Measurements from ENCODE around the gene CARD11. TPM values are rescaled to one million over a fixed set of nuclear protein-coding genes. Genes with fewer than 3 reads are reported as not detected.

CARD11 gene
- total and polyA plus RNA-seq, 8 donors = 2.7 to 8.1 (median 3.9) TPM

DNA sequence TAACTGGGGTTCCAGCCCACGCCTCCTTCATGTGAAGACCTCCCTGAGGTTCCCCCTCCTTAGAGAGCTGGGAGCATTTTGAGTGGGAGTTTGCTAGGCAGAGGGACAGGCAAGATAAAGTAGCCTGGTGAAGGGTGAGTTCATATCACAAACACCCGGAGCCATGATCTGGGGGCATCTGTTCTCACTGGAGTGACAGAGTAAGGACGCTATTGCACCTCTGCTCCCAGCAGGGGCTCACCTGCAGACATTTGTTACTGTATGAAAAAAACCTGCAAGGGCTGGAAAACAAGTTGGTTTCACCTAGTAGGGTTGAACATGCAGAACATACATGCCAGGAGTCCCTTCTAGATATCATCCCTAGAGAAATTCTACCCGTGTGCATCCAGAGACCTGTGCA is 88.4 kb downstream of the CARD11 start:
- intact Hi-C loops (cut with DNase I) = no loop called here
- peaks cover 0 to 12% of the 10 kb centered on the region in 2 donors for H3K4me1 ChIP-seq
- no peaks in the 10 kb centered on the region for H3K9me3 ChIP-seq
- H3K27me3 ChIP-seq = peaks cover 0 to 24% of the 10 kb centered on the region in 2 donors
- TF ChIP-seq CTCF (IDR thresholded peaks at IDR 0.05) = no peak
- H3K27ac ChIP-seq = no peak overlapping the region
- no peaks in the 10 kb centered on the region for H3K36me3 ChIP-seq
- H3K4me3 ChIP-seq = no peak overlapping the region
- ATAC-seq (no peak), DNase-seq (peak in 1 of 4 donors; percentile 15)

DNA sequence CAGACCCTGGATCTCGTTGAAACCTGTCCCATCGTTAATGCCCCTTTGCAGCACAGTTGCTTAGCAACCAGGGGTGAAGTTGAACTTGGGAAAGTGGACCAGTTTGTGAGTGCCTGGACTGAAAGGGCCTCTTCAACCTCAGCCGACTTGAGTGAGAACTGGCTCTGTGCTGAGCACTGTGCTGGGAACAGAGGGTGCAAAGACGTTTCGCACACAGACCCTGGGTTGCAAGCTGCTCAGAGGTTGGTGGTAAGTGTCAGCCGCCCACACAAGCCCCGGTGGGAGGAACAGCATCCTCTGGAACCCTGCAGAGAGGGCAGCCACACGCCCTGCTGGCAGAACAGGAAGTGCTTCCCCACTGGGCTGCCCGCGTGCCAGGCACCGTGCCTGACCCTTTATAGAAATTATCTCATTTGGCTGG is 89.2 kb downstream of the CARD11 start:
- no peak for ATAC-seq

GRCh38 chr7:2953588-2954407 is 89.9 kb downstream of the CARD11 start:
- ATAC-seq = no peak

More for the DNA sequence above, 89.2 kb downstream of the CARD11 start:
- H3K36me3 ChIP-seq = no peaks in the 10 kb centered on the region
- no peak for TF ChIP-seq CTCF (IDR thresholded peaks at IDR 0.05)
- peak in 2 of 4 donors; percentile 47 to 74 for DNase-seq
- no peaks in the 10 kb centered on the region for H3K9me3 ChIP-seq
- peaks cover 0 to 24% of the 10 kb centered on the region in 2 donors for H3K27me3 ChIP-seq
- intact Hi-C loops (cut with DNase I) = no loop called here
- no peak overlapping the region for H3K4me3 ChIP-seq
- H3K4me1 ChIP-seq = peaks cover 0 to 12% of the 10 kb centered on the region in 2 donors
- no peak overlapping the region for H3K27ac ChIP-seq

DNA sequence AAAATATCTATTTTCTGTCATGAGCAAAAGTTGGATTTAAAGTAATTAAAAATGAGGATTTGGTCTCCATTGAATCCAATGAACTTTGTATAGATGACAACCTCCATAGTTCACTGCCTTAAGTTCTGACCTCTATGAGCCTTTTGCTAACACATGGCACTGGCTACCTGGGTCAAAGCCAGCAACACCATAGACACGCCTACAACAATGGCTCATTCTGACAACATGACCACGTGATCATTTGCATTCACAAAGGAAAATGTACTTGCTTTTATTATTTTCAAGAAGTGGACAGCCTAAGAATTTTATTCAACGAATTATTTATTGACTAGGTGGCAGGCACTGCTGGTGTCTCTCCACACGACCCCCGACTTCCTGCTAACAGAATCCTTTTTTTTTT is 90.6 kb downstream of the CARD11 start:
- H3K27ac ChIP-seq = no peak overlapping the region
- H3K36me3 ChIP-seq = no peaks in the 10 kb centered on the region
- no peak overlapping the region for H3K4me3 ChIP-seq
- peaks cover 0 to 13% of the 10 kb centered on the region in 2 donors for H3K27me3 ChIP-seq
- TF ChIP-seq CTCF (IDR thresholded peaks at IDR 0.05) = no peak
- ATAC-seq = no peak
- DNase-seq = peak in 1 of 4 donors; percentile 8
- H3K4me1 ChIP-seq = peaks cover 0 to 12% of the 10 kb centered on the region in 2 donors
- intact Hi-C loops (cut with DNase I) = no loop called here
- no peaks in the 10 kb centered on the region for H3K9me3 ChIP-seq

More at GRCh38 chr7:2953588-2954407, 89.9 kb downstream of the CARD11 start:
- Histone ChIP-seq H3K36me3 (no peaks in the 10 kb centered on the region), H3K9me3 (no peaks in the 10 kb centered on the region), H3K4me1 (peaks cover 0 to 12% of the 10 kb centered on the region in 2 donors), H3K4me3 (no peak overlapping the region), H3K27me3 (peaks cover 0 to 17% of the 10 kb centered on the region in 2 donors), H3K27ac (no peak overlapping the region)
- DNase-seq = peak in 2 of 4 donors; percentile 31 to 43
- intact Hi-C loops (cut with DNase I) = no loop called here
- no peak for TF ChIP-seq CTCF (IDR thresholded peaks at IDR 0.05)

- H3K4me1 ChIP-seq = peaks cover 0 to 12% of the 10 kb centered on the region in 2 donors
- no peak for ATAC-seq
- DNase-seq = peak in 1 of 4 donors; percentile 8
- H3K27ac ChIP-seq = no peak overlapping the region
- peaks cover 0 to 13% of the 10 kb centered on the region in 2 donors for H3K27me3 ChIP-seq
- H3K9me3 ChIP-seq = no peaks in the 10 kb centered on the region
- TF ChIP-seq CTCF (IDR thresholded peaks at IDR 0.05) = no peak
- intact Hi-C loops (cut with DNase I) = no loop called here
- no peaks in the 10 kb centered on the region for H3K36me3 ChIP-seq
- no peak overlapping the region for H3K4me3 ChIP-seq
Measured at GRCh38 chr7:2952316-2952715, 91.4 kb downstream of the CARD11 start.

Data from left lung (tissue), 10 donors.